ENCODE results near the gene YBEY.

GRCh38 chr21:46320331-46320801 lies 34.2 kb downstream of the YBEY start:
- TF ChIP-seq POLR2AphosphoS5 (IDR thresholded peaks at IDR 0.05; ENCODE audit: low read depth, low read length) (peak; percentile 35; the same call in 1 of the 2 replicates), HOMEZ (CRISPR knock-in tag; IDR thresholded peaks at IDR 0.05; ENCODE audit: low read depth) (no peak), ZBTB7A (CRISPR knock-in tag; IDR thresholded peaks at IDR 0.05) (no peak), EZH2 (conservative IDR thresholded peaks at IDR 0.05; ENCODE audit: low read depth, low read length) (no peak), NFYC (CRISPR knock-in tag; IDR thresholded peaks at IDR 0.05) (no peak), USF2 (IDR thresholded peaks at IDR 0.05; ENCODE audit: low read depth, low read length) (no peak), USF2 (CRISPR knock-in tag; IDR thresholded peaks at IDR 0.05; ENCODE audit: borderline replicate concordance) (no peak), MZF1 (CRISPR knock-in tag; IDR thresholded peaks at IDR 0.05; ENCODE audit: borderline replicate concordance) (no peak), ZNF446 (CRISPR knock-in tag; IDR thresholded peaks at IDR 0.05) (no peak), RELA (CRISPR knock-in tag; IDR thresholded peaks at IDR 0.05) (no peak), GLMP (CRISPR knock-in tag; IDR thresholded peaks at IDR 0.05; ENCODE audit: borderline replicate concordance) (no peak), ZNF615 (CRISPR knock-in tag; IDR thresholded peaks at IDR 0.05; ENCODE audit: borderline replicate concordance) (no peak)
